GM12874 (cell line): ENCODE measurements around the gene OR7D2.

Experiments used
- CTCF ChIP-seq: IDR thresholded peaks from 2 replicates; pipeline ENCODE4 v1.5.1; 2011; ENCODE audit warnings: low read depth, mild to moderate bottlenecking, control low read depth, low read length, moderate library complexity; ENCODE audit not compliant: insufficient read depth

OR7D2 gene

GRCh38 chr19:9165261-9165660, 13.5 kb upstream of the OR7D2 start:
- no peak for TF ChIP-seq CTCF

GRCh38 chr19:9166846-9167245, 11.9 kb upstream of the OR7D2 start:
- TF ChIP-seq CTCF: no peak

- TF ChIP-seq CTCF: no peak
Observed at GRCh38 chr19:9171393-9171991, 7.3 kb upstream of the OR7D2 start.

GRCh38 chr19:9175326-9175725, 3.5 kb upstream of the OR7D2 start:
- no peak for TF ChIP-seq CTCF

GRCh38 chr19:9183000-9183399, 4.2 kb downstream of the OR7D2 start:
- no peak for TF ChIP-seq CTCF

GRCh38 chr19:9187191-9187590, 8.4 kb downstream of the OR7D2 start:
- TF ChIP-seq CTCF: no peak

GRCh38 chr19:9189535-9189934, 10.8 kb downstream of the OR7D2 start:
- TF ChIP-seq CTCF: no peak
